ENCODE data around the gene SMDT1. TPM values are rescaled to one million over a fixed set of nuclear protein-coding genes. Genes with fewer than 3 reads are reported as not detected.

The SMDT1 gene
- polyA plus RNA-seq, 1 donor from 2014 or later: 42.8 TPM

DNA sequence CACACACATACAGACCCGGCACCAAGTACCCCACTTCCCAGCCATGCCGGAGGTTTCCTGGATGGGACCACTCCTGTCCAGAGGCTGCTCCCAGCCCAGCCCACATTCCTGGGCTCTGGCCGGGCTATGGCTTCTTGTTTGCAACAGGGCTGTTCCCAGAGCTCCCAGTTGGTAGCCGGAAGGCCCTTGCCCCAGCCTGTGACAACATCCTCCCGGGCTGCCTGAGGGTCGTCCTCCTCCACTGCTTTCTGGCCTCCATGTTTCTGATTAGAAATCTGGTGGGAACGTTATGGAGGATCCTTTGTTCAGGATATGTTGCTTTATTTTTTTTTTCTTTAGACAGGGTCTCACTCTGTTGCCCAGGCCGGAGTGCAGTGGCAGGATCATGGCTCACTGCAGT, 52.1 kb downstream of the SMDT1 start:
- TF ChIP-seq MXI1 (conservative IDR thresholded peaks at IDR 0.05; ENCODE audit: poor library complexity, severe bottlenecking) (no peak), EP300 (conservative IDR thresholded peaks at IDR 0.05; ENCODE audit: poor library complexity, severe bottlenecking) (no peak), SMC3 (conservative IDR thresholded peaks at IDR 0.05; ENCODE audit: poor library complexity) (no peak), EZH2 (IDR thresholded peaks at IDR 0.05; ENCODE audit: borderline replicate concordance, insufficient read depth, low read length, poor library complexity, severe bottlenecking) (no peak), CTCF (IDR thresholded peaks at IDR 0.05; ENCODE audit: poor library complexity, severe bottlenecking) (no peak), RAD21 (conservative IDR thresholded peaks at IDR 0.05) (no peak), POLR2AphosphoS5 (IDR thresholded peaks at IDR 0.05) (no peak)
- TF ChIP-seq, protein P1, sequence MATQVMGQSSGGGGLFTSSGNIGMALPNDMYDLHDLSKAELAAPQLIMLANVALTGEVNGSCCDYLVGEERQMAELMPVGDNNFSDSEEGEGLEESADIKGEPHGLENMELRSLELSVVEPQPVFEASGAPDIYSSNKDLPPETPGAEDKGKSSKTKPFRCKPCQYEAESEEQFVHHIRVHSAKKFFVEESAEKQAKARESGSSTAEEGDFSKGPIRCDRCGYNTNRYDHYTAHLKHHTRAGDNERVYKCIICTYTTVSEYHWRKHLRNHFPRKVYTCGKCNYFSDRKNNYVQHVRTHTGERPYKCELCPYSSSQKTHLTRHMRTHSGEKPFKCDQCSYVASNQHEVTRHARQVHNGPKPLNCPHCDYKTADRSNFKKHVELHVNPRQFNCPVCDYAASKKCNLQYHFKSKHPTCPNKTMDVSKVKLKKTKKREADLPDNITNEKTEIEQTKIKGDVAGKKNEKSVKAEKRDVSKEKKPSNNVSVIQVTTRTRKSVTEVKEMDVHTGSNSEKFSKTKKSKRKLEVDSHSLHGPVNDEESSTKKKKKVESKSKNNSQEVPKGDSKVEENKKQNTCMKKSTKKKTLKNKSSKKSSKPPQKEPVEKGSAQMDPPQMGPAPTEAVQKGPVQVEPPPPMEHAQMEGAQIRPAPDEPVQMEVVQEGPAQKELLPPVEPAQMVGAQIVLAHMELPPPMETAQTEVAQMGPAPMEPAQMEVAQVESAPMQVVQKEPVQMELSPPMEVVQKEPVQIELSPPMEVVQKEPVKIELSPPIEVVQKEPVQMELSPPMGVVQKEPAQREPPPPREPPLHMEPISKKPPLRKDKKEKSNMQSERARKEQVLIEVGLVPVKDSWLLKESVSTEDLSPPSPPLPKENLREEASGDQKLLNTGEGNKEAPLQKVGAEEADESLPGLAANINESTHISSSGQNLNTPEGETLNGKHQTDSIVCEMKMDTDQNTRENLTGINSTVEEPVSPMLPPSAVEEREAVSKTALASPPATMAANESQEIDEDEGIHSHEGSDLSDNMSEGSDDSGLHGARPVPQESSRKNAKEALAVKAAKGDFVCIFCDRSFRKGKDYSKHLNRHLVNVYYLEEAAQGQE (IDR thresholded peaks at IDR 0.05; ENCODE audit: borderline replicate concordance): no peak
- H3K27ac ChIP-seq (ENCODE audit: low read length): no peak overlapping the region
- no peak overlapping the region for H3K4me2 ChIP-seq (ENCODE audit: low read length)
- H3K9me3 ChIP-seq (ENCODE audit: low read length): no peaks in the 10 kb centered on the region
- no peaks in the 10 kb centered on the region for H3K79me2 ChIP-seq (replicated peaks; ENCODE audit: insufficient read depth, low read length)
- H3K9me2 ChIP-seq (ENCODE audit: insufficient read depth, low read length): no peaks in the 10 kb centered on the region
- H3F3A ChIP-seq (ENCODE audit: insufficient read depth, low read length, poor library complexity, severe bottlenecking): no peaks in the 10 kb centered on the region
- H3K9ac ChIP-seq (ENCODE audit: low read length): no peak overlapping the region
- no peak overlapping the region for H3K4me3 ChIP-seq (ENCODE audit: low read length)
- no peaks in the 10 kb centered on the region for H3K27me3 ChIP-seq (ENCODE audit: insufficient read depth, low read depth, low read length)
- no peaks in the 10 kb centered on the region for H3K36me3 ChIP-seq (ENCODE audit: insufficient read depth, low read length)
- H2AFZ ChIP-seq (ENCODE audit: low read depth, low read length): no peak overlapping the region
- no peaks in the 10 kb centered on the region for H4K20me1 ChIP-seq (ENCODE audit: insufficient read depth)

- Histone ChIP-seq H3K36me3 (ENCODE audit: insufficient read depth, low read length) (no peaks in the 10 kb centered on the region), H4K20me1 (ENCODE audit: insufficient read depth) (no peaks in the 10 kb centered on the region), H3F3A (ENCODE audit: insufficient read depth, low read length, poor library complexity, severe bottlenecking) (no peaks in the 10 kb centered on the region), H3K4me3 (ENCODE audit: low read length) (no peak overlapping the region), H3K79me2 (replicated peaks; ENCODE audit: insufficient read depth, low read length) (no peaks in the 10 kb centered on the region), H3K9ac (ENCODE audit: low read length) (no peak overlapping the region), H3K27ac (ENCODE audit: low read length) (no peak overlapping the region), H2AFZ (ENCODE audit: low read depth, low read length) (no peak overlapping the region), H3K4me2 (ENCODE audit: low read length) (no peak overlapping the region), H3K9me2 (ENCODE audit: insufficient read depth, low read length) (no peaks in the 10 kb centered on the region), H3K27me3 (ENCODE audit: insufficient read depth, low read depth, low read length) (no peaks in the 10 kb centered on the region), H3K9me3 (ENCODE audit: low read length) (no peaks in the 10 kb centered on the region)
- no peak for TF ChIP-seq EZH2 (IDR thresholded peaks at IDR 0.05; ENCODE audit: borderline replicate concordance, insufficient read depth, low read length, poor library complexity, severe bottlenecking)
- no peak for TF ChIP-seq RAD21 (conservative IDR thresholded peaks at IDR 0.05)
- TF ChIP-seq SMC3 (conservative IDR thresholded peaks at IDR 0.05; ENCODE audit: poor library complexity): no peak
- no peak for TF ChIP-seq POLR2AphosphoS5 (IDR thresholded peaks at IDR 0.05)
- TF ChIP-seq MXI1 (conservative IDR thresholded peaks at IDR 0.05; ENCODE audit: poor library complexity, severe bottlenecking): no peak
- TF ChIP-seq TAF1 (IDR thresholded peaks at IDR 0.05; ENCODE audit: low read depth): no peak
- TF ChIP-seq, protein P1 (IDR thresholded peaks at IDR 0.05; ENCODE audit: borderline replicate concordance): no peak
Observed at GRCh38 chr22:42132457-42132856, 53.0 kb downstream of the SMDT1 start.

Small RNA genes within 50 kb of the gene (small RNA-seq; reads per million reads assigned to genes)
- 0 reads per million in 3 experiments for gene SNORD13P1

Other genes starting within 250 kb of the SMDT1 start
- gene SREBF2, start 246.6 kb upstream of the SMDT1 start, polyA plus RNA-seq: 73.0 and 87.3 TPM in 2 replicates
- gene SHISA8, start 164.6 kb upstream of the SMDT1 start, polyA plus RNA-seq: 0.62 and 2.2 TPM in 2 replicates
- gene TNFRSF13C, start 152.9 kb upstream of the SMDT1 start, polyA plus RNA-seq: 0.12 and 0.34 TPM in 2 replicates
- gene CENPM, start 132.5 kb upstream of the SMDT1 start, polyA plus RNA-seq: 1.7 and 2.1 TPM in 2 replicates
- gene SEPTIN3, start 110.3 kb upstream of the SMDT1 start, polyA plus RNA-seq: 167 and 177 TPM in 2 replicates
- not detected in 2 replicates for gene WBP2NL, start 80.9 kb upstream of the SMDT1 start, polyA plus RNA-seq
- gene NAGA, start 8.9 kb upstream of the SMDT1 start, polyA plus RNA-seq: 8.8 and 11.4 TPM in 2 replicates
- 0.22 and 0.42 TPM in 2 replicates for gene PHETA2, start 5.5 kb upstream of the SMDT1 start, polyA plus RNA-seq
- 225 and 273 TPM in 2 replicates for gene NDUFA6, start 11.1 kb downstream of the SMDT1 start, polyA plus RNA-seq
- 11.5 and 14.2 TPM in 2 replicates for gene CYP2D6, start 51.1 kb downstream of the SMDT1 start, polyA plus RNA-seq
- gene TCF20, start 191.0 kb downstream of the SMDT1 start, polyA plus RNA-seq: 21.9 and 27.5 TPM in 2 replicates